Measurements from ENCODE around the gene PPT1.

- TF ChIP-seq CTCF (IDR thresholded peaks at IDR 0.05): no peak
- no peak for TF ChIP-seq ZFX (IDR thresholded peaks at IDR 0.05; ENCODE audit: borderline replicate concordance)
Measured at GRCh38 chr1:40056519-40057309, 40.3 kb downstream of the PPT1 start.

All from 22Rv1 (cell line).